Smooth muscle cell (in vitro differentiated cells): ENCODE measurements around the gene ANKRD11. TPM values are rescaled to one million over a fixed set of nuclear protein-coding genes. Genes with fewer than 3 reads are reported as not detected.
A peak's percentile ranks its signal among the peaks of the same experiment; 100 is the strongest.
"Not testable (repeated sequence)": the region's sequence is repeated elsewhere in the genome, so short reads cannot be mapped to it uniquely, and the experiment has no call there.

ENCODE experiments used
- DNase-seq: peaks from one replicate; lab custom pipeline; 2025; ENCODE audit not compliant: unreplicated experiment; lab: John Stamatoyannopoulos, UW
- H2AFZ ChIP-seq: fragments of 200-600 bp; sonication (generic); 2 replicates; pipeline ENCODE4 v1.6.0; 2016; ENCODE audit warnings: antibody characterized with exemption, low read depth, mild to moderate bottlenecking
- H3F3A ChIP-seq: fragments of 200-600 bp; sonication (generic); 2 replicates; pipeline ENCODE4 v1.6.0; 2017; ENCODE audit warnings: antibody characterized with exemption, low read depth
- H3K27ac ChIP-seq: fragments of 200-600 bp; sonication (generic); 2 replicates; pipeline ENCODE4 v1.5.1; 2016; ENCODE audit warnings: low read depth, mild to moderate bottlenecking
- H3K27me3 ChIP-seq: fragments of 200-600 bp; sonication (generic); 2 replicates; pipeline ENCODE4 v1.6.1; 2016; ENCODE audit warnings: low read depth, mild to moderate bottlenecking
- H3K36me3 ChIP-seq: fragments of 200-600 bp; sonication (generic); 2 replicates; pipeline ENCODE4 v1.5.1; 2016; ENCODE audit warnings: low read depth
- H3K4me1 ChIP-seq: fragments of 200-600 bp; sonication (generic); 2 replicates; pipeline ENCODE4 v1.5.1; 2016; ENCODE audit warnings: low read depth
- H3K4me2 ChIP-seq: fragments of 200-600 bp; sonication (generic); 2 replicates; pipeline ENCODE4 v1.6.0; 2016; ENCODE audit warnings: mild to moderate bottlenecking
- H3K4me3 ChIP-seq: fragments of 200-600 bp; sonication (generic); 2 replicates; pipeline ENCODE4 v1.5.1; 2016; ENCODE audit warnings: mild to moderate bottlenecking
- H3K79me2 ChIP-seq: fragments of 200-600 bp; sonication (generic); 2 replicates; pipeline ENCODE4 v1.6.0; 2016; ENCODE audit warnings: low read depth, mild to moderate bottlenecking
- H3K9ac ChIP-seq: fragments of 200-600 bp; sonication (generic); 2 replicates; pipeline ENCODE4 v1.6.0; 2016; ENCODE audit warnings: low read depth
- H3K9me3 ChIP-seq: fragments of 200-600 bp; sonication (generic); replicated peaks from 2 replicates; pipeline ENCODE4 v1.5.1; 2016; ENCODE audit warnings: low read depth
- H4K20me1 ChIP-seq: fragments of 200-600 bp; sonication (generic); 2 replicates; pipeline ENCODE4 v1.6.0; 2016; ENCODE audit warnings: low read depth
- WGBS: methylation state at CpG from one replicate; pipeline ENCODE4 v1.1.7; 2016; ENCODE audit warnings: low lambda C conversion rate; 5-methylcytosine and 5-hydroxymethylcytosine counted together
- polyA plus RNA-seq: library from polyadenylated mRNA; unstranded; fragments of >200 nt; fragmentation: Nextera tagmentation; extraction: Ambion mirVana; gene quantifications from 2 replicates; pipeline ENCODE4 v1.2.1, GENCODE V29; 2016
- total RNA-seq: library from RNA; depleted of rRNA; stranded (reverse); fragments of >200 nt; gene quantifications from 2 replicates; pipeline ENCODE4 v1.2.3, GENCODE V29; 2014
- TF ChIP-seq, protein P1 (sequence below): fragments of 200-600 bp; sonication (generic); IDR thresholded peaks from 2 replicates; pipeline ENCODE4 v1.5.1; 2017; ENCODE audit warnings: borderline replicate concordance, mild to moderate bottlenecking, antibody characterized with exemption; ENCODE audit not compliant: insufficient read depth, poor library complexity, severe bottlenecking

Gene ANKRD11
- total and polyA plus RNA-seq, 2 experiments from 2014 or later = 31.5 to 105 TPM

DNA sequence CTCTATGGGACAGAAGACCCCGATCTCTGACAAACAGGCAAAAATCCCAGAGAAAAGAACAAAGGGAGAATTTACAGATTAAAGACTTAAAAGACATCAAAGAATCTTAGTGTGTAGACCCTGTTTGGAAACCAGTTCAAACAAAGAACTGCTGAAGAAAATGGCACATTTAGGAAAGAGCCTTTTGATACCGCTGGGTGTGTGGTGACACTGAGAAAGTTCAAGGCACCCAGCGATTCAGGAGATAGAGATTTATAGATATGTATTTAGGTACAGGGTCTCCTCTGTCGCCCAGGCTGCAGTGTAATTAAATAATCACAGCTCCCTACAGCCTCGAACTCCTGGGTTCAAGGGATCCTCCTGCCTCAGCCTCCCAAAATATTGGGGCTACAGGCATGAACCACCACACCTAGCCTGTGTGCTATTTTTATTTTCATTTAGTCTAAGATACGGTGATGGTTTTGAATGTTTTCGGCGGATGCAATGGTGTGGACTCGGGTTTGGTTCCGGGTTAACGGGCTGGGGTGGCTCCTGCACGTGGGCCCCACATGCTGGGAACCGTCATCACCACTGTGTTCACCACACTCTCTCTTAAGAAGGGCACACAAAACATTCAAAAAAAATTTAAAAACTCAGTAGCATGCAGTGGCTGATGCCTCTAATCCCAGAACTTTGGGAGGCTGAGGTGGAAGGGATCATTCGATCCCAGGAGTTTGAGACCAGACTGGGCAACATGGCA, 158.8 kb downstream of the ANKRD11 start:
- Histone ChIP-seq H3K4me2 (no peak overlapping the region), H3K9me3 (no peaks in the 10 kb centered on the region), H2AFZ (no peak overlapping the region), H3F3A (peaks cover 15% of the 10 kb centered on the region), H3K9ac (no peak overlapping the region), H3K79me2 (peaks cover 98% of the 10 kb centered on the region), H3K4me3 (no peak overlapping the region), H3K36me3 (no peaks in the 10 kb centered on the region), H4K20me1 (peaks cover 100% of the 10 kb centered on the region), H3K4me1 (peaks cover 9% of the 10 kb centered on the region), H3K27ac (no peak overlapping the region), H3K27me3 (no peaks in the 10 kb centered on the region)
- WGBS = 95% methylated on average over 14 of the region's 14 CpGs
- TF ChIP-seq, protein P1, sequence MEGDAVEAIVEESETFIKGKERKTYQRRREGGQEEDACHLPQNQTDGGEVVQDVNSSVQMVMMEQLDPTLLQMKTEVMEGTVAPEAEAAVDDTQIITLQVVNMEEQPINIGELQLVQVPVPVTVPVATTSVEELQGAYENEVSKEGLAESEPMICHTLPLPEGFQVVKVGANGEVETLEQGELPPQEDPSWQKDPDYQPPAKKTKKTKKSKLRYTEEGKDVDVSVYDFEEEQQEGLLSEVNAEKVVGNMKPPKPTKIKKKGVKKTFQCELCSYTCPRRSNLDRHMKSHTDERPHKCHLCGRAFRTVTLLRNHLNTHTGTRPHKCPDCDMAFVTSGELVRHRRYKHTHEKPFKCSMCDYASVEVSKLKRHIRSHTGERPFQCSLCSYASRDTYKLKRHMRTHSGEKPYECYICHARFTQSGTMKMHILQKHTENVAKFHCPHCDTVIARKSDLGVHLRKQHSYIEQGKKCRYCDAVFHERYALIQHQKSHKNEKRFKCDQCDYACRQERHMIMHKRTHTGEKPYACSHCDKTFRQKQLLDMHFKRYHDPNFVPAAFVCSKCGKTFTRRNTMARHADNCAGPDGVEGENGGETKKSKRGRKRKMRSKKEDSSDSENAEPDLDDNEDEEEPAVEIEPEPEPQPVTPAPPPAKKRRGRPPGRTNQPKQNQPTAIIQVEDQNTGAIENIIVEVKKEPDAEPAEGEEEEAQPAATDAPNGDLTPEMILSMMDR = no peak
- DNase-seq = no peak

DNA sequence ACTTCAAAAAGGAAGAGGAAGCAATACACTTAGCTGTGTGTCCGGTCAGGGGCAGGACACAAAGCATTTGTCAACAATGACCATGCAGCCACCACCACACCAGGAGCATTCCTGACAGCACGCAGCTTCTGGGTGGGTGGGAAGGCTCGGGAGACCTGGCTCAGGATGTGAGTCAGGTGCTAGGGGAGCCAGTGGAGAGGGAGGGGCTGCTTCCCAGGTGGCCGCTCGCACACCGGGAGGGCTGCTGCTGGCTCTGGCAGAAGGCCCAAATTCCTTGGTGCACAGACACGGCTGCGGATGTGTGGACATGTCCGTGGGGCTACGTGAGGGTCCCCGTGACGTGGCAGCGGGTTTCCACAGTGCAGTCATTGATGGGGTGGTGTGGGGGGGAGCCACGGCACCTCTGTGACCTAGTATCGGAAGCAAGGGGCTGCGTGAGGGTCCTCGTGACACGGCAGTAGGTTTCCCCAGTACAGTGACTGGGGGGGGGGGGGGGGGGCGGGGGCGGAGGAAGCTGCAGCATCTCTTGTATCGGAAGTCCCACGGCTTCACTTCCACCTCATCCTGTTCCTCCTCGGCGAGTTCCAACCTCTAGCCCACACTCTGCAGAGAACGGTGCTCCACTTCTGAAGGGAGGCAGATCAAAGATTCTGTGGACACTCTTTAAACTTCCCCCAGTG, 160.0 kb downstream of the ANKRD11 start:
- Histone ChIP-seq H3K9ac (no peak overlapping the region), H3K9me3 (no peaks in the 10 kb centered on the region), H3K4me3 (no peak overlapping the region), H4K20me1 (peaks cover 100% of the 10 kb centered on the region), H3K79me2 (peaks cover 98% of the 10 kb centered on the region), H3K4me2 (no peak overlapping the region), H2AFZ (no peak overlapping the region), H3K27me3 (no peaks in the 10 kb centered on the region), H3K36me3 (no peaks in the 10 kb centered on the region), H3F3A (peaks cover 15% of the 10 kb centered on the region), H3K4me1 (peaks cover 22% of the 10 kb centered on the region), H3K27ac (no peak overlapping the region)
- 81% methylated on average over 16 of the region's 25 CpGs for WGBS
- TF ChIP-seq, protein P1 = no peak
- DNase-seq = no peak

GRCh38 chr16:89329830-89330176, 160.6 kb downstream of the ANKRD11 start:
- not testable (repeated sequence) for H3K9me3 ChIP-seq, H3K4me3 ChIP-seq, DNase-seq, H3K9ac ChIP-seq, H3K27me3 ChIP-seq, H3K4me2 ChIP-seq, H3K36me3 ChIP-seq, H2AFZ ChIP-seq
- Histone ChIP-seq H3F3A (peaks cover 15% of the 10 kb centered on the region), H3K4me1 (peaks cover 22% of the 10 kb centered on the region), H3K27ac (peak overlapping the region; percentile 18), H3K79me2 (peaks cover 98% of the 10 kb centered on the region), H4K20me1 (peaks cover 100% of the 10 kb centered on the region)
- 99% methylated on average over 4 of the region's 4 CpGs for WGBS

DNA sequence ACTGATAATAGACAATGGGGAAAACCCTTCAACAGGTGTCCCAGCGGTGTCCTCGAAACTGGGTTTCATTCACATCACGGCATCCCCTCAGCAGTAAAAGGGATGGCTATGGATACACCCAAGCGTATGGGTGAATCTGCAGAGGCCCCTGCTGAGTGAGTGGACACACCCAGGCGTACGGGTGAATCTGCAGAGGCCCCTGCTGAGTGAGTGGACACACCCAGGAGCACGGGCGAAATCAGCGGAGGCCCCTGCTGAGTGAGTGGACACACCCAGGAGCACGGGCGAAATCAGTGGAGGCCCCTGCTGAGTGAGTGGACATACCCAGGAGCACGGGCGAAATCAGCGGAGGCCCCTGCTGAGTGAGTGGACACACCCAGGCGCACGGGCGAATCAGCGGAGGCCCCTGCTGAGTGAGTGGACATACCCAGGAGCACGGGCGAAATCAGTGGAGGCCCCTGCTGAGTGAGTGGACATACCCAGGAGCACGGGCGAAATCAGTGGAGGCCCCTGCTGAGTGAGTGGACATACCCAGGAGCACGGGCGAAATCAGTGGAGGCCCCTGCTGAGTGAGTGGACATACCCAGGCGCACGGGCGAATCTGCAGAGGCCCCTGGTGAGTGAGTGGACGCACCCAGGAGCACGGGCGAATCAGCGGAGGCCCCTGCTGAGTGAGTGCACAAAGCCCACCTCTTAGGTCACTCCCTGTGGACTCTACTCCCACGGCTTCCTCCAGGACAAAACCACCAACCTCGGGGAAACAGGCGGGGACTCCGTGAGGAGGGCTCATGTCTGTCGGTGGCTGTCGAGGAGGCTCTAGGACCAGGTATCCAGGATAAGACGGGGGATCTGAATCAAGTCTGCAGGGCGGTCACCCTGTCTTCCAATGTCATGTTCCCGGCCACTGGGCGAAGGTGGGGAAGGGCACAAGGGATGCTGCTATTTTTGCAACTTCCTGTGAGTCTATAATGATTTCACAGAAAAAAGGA, 161.7 kb downstream of the ANKRD11 start:
- not testable (repeated sequence) for H3K36me3 ChIP-seq, H2AFZ ChIP-seq, H3K9me3 ChIP-seq, H3K4me3 ChIP-seq, DNase-seq, H3K4me2 ChIP-seq, H3K27me3 ChIP-seq, H3K9ac ChIP-seq
- peak overlapping the region; percentile 18 for H3K27ac ChIP-seq
- peaks cover 22% of the 10 kb centered on the region for H3K4me1 ChIP-seq
- peaks cover 10% of the 10 kb centered on the region for H3F3A ChIP-seq
- H3K79me2 ChIP-seq = peaks cover 98% of the 10 kb centered on the region
- H4K20me1 ChIP-seq = peaks cover 100% of the 10 kb centered on the region
- 90% methylated on average over 41 of the region's 41 CpGs for WGBS
